Measurements from ENCODE around the gene SOD1.

GRCh38 chr21:31671931-31672330, 12.4 kb downstream of the SOD1 start:
- TF ChIP-seq MAZ (IDR thresholded peaks at IDR 0.05; ENCODE audit: borderline replicate concordance, low read depth, low read length): no peak
- no peak for TF ChIP-seq MAZ (CRISPR knock-in tag; IDR thresholded peaks at IDR 0.05; ENCODE audit: low read depth)
- TF ChIP-seq BORCS8-MEF2B (CRISPR knock-in tag; IDR thresholded peaks at IDR 0.05): no peak
- TF ChIP-seq MAFG (CRISPR knock-in tag; IDR thresholded peaks at IDR 0.05): no peak
- no peak for TF ChIP-seq RBM39 (IDR thresholded peaks at IDR 0.05; ENCODE audit: low read depth, low read length, poor library complexity, severe bottlenecking)
- no peak for TF ChIP-seq GTF2F1 (IDR thresholded peaks at IDR 0.05; ENCODE audit: low read length)
- TF ChIP-seq HIC2 (CRISPR knock-in tag; IDR thresholded peaks at IDR 0.05; ENCODE audit: low read depth): no peak
- TF ChIP-seq ZNF660 (CRISPR knock-in tag; IDR thresholded peaks at IDR 0.05; ENCODE audit: borderline replicate concordance, low read depth): no peak
- TF ChIP-seq ZNF121 (CRISPR knock-in tag; IDR thresholded peaks at IDR 0.05): no peak
- no peak for TF ChIP-seq ZC3H4 (CRISPR knock-in tag; IDR thresholded peaks at IDR 0.05; ENCODE audit: borderline replicate concordance)
- TF ChIP-seq, protein P1, sequence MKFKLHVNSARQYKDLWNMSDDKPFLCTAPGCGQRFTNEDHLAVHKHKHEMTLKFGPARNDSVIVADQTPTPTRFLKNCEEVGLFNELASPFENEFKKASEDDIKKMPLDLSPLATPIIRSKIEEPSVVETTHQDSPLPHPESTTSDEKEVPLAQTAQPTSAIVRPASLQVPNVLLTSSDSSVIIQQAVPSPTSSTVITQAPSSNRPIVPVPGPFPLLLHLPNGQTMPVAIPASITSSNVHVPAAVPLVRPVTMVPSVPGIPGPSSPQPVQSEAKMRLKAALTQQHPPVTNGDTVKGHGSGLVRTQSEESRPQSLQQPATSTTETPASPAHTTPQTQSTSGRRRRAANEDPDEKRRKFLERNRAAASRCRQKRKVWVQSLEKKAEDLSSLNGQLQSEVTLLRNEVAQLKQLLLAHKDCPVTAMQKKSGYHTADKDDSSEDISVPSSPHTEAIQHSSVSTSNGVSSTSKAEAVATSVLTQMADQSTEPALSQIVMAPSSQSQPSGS (CRISPR knock-in tag; IDR thresholded peaks at IDR 0.05): no peak
